ENCODE measurements around the gene DIAPH2.

- TF ChIP-seq OSR1 (CRISPR knock-in tag; IDR thresholded peaks at IDR 0.05) (no peak), ZC3H10 (CRISPR knock-in tag; IDR thresholded peaks at IDR 0.05) (no peak), ISL1 (CRISPR knock-in tag; IDR thresholded peaks at IDR 0.05) (no peak), RARB (CRISPR knock-in tag; IDR thresholded peaks at IDR 0.05) (no peak)
- TF ChIP-seq, protein P1, sequence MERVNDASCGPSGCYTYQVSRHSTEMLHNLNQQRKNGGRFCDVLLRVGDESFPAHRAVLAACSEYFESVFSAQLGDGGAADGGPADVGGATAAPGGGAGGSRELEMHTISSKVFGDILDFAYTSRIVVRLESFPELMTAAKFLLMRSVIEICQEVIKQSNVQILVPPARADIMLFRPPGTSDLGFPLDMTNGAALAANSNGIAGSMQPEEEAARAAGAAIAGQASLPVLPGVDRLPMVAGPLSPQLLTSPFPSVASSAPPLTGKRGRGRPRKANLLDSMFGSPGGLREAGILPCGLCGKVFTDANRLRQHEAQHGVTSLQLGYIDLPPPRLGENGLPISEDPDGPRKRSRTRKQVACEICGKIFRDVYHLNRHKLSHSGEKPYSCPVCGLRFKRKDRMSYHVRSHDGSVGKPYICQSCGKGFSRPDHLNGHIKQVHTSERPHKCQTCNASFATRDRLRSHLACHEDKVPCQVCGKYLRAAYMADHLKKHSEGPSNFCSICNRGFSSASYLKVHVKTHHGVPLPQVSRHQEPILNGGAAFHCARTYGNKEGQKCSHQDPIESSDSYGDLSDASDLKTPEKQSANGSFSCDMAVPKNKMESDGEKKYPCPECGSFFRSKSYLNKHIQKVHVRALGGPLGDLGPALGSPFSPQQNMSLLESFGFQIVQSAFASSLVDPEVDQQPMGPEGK (CRISPR knock-in tag; IDR thresholded peaks at IDR 0.05; ENCODE audit: borderline replicate concordance): no peak
- TF ChIP-seq, protein P2, sequence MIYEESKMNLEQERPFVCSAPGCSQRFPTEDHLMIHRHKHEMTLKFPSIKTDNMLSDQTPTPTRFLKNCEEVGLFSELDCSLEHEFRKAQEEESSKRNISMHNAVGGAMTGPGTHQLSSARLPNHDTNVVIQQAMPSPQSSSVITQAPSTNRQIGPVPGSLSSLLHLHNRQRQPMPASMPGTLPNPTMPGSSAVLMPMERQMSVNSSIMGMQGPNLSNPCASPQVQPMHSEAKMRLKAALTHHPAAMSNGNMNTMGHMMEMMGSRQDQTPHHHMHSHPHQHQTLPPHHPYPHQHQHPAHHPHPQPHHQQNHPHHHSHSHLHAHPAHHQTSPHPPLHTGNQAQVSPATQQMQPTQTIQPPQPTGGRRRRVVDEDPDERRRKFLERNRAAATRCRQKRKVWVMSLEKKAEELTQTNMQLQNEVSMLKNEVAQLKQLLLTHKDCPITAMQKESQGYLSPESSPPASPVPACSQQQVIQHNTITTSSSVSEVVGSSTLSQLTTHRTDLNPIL (CRISPR knock-in tag; IDR thresholded peaks at IDR 0.05; ENCODE audit: low read depth): no peak
Measured at GRCh38 chrX:96688789-96689188, 4.1 kb downstream of the DIAPH2 start.
